ENCODE measurements around the gene NCDN. TPM values are rescaled to one million over a fixed set of nuclear protein-coding genes. Genes with fewer than 3 reads are reported as not detected.

The NCDN gene
- total RNA-seq, 1 donor: 30.0 TPM

- Histone ChIP-seq H4K20me1 (ENCODE audit: insufficient read depth, low read length) (no peaks in the 10 kb centered on the region), H3K4me3 (ENCODE audit: insufficient read depth, low read length) (no peak overlapping the region), H3K9me3 (ENCODE audit: low read depth, low read length) (no peaks in the 10 kb centered on the region), H3K4me2 (ENCODE audit: insufficient read depth, low read length) (no peak overlapping the region), H3K79me2 (ENCODE audit: insufficient read depth, low read length) (no peaks in the 10 kb centered on the region), H3K4me1 (ENCODE audit: insufficient read depth, low read length) (no peaks in the 10 kb centered on the region), H3K27ac (ENCODE audit: low read depth, low read length) (no peak overlapping the region), H3K36me3 (ENCODE audit: insufficient read depth, low read length) (no peaks in the 10 kb centered on the region), H3K27me3 (ENCODE audit: insufficient read depth, low read length) (no peaks in the 10 kb centered on the region), H2AFZ (ENCODE audit: low read length) (no peak overlapping the region)
- TF ChIP-seq, protein P1, sequence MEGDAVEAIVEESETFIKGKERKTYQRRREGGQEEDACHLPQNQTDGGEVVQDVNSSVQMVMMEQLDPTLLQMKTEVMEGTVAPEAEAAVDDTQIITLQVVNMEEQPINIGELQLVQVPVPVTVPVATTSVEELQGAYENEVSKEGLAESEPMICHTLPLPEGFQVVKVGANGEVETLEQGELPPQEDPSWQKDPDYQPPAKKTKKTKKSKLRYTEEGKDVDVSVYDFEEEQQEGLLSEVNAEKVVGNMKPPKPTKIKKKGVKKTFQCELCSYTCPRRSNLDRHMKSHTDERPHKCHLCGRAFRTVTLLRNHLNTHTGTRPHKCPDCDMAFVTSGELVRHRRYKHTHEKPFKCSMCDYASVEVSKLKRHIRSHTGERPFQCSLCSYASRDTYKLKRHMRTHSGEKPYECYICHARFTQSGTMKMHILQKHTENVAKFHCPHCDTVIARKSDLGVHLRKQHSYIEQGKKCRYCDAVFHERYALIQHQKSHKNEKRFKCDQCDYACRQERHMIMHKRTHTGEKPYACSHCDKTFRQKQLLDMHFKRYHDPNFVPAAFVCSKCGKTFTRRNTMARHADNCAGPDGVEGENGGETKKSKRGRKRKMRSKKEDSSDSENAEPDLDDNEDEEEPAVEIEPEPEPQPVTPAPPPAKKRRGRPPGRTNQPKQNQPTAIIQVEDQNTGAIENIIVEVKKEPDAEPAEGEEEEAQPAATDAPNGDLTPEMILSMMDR (IDR thresholded peaks at IDR 0.05; ENCODE audit: extremely low read depth, low read depth, low read length): no peak
- DNase-seq (ENCODE audit: insufficient read length, low spot score, missing footprints): no peak
Measured at GRCh38 chr1:35590476-35591040, 33.0 kb downstream of the NCDN start.

DNA sequence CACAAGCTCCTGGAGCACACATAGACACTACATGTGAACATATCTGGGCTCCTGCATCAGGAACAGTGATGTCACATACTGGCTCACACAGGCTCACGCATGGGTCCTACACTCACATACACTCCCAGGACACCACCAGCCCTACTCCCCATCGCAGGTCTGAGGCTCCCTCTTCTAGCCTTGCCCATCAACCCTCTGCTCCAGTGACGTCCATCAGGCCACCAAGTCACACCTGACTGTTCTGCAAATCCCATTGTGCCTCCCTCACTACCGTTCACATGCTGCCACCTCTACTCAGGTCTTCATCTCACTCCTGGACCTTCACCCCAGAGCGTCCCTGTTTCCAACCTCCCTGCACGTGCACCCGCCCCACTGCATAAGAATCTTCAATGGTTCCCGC lies 33.6 kb downstream of the NCDN start:
- Histone ChIP-seq H3K9me3 (ENCODE audit: low read depth, low read length) (no peaks in the 10 kb centered on the region), H3K4me2 (ENCODE audit: insufficient read depth, low read length) (no peak overlapping the region), H3K79me2 (ENCODE audit: insufficient read depth, low read length) (no peaks in the 10 kb centered on the region), H2AFZ (ENCODE audit: low read length) (no peak overlapping the region), H3K27me3 (ENCODE audit: insufficient read depth, low read length) (no peaks in the 10 kb centered on the region), H3K4me3 (ENCODE audit: insufficient read depth, low read length) (no peak overlapping the region), H4K20me1 (ENCODE audit: insufficient read depth, low read length) (no peaks in the 10 kb centered on the region), H3K27ac (ENCODE audit: low read depth, low read length) (no peak overlapping the region), H3K36me3 (ENCODE audit: insufficient read depth, low read length) (no peaks in the 10 kb centered on the region), H3K4me1 (ENCODE audit: insufficient read depth, low read length) (no peaks in the 10 kb centered on the region)
- TF ChIP-seq, protein P1 (IDR thresholded peaks at IDR 0.05; ENCODE audit: extremely low read depth, low read depth, low read length): no peak
- DNase-seq (ENCODE audit: insufficient read length, low spot score, missing footprints): no peak

DNA sequence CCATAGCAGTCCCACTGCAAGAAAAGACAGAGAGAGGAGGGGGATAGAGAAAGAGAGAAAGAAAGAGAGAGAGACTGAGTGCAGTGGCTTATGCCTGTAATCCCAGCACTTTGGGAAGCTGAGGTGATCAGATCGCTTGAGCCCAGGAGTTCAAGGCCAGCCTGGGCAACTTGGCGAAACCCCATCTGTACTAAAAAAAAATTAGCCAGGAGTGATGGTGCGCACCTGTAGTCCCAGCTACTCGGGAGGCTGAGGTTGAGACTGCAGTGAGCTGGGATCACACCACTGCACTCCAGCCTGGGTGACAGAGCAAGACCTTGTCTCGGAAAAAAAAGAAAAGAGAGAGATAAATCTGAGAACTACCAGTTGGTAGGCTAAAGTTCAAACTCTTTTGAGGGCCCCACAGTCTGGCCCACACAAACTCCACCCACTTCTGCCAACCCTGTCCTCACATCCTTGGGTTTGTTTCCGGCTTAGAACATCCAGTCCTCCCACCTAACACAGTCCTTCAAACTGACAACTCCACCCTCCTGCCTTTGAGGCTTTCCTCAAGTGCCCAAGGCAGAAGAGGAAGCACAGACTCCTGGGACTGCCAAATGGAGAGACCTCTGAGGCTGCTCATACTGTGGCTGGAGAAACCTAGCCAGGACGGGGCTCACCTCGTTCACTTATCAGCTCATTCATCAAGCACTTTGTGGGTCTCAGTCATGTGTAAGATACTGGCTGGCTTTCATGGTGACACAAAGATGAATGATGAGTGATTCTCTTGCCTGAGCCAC lies 35.6 kb downstream of the NCDN start:
- H3K36me3 ChIP-seq (ENCODE audit: insufficient read depth, low read length): peaks cover 6% of the 10 kb centered on the region
- H3K4me1 ChIP-seq (ENCODE audit: insufficient read depth, low read length): no peaks in the 10 kb centered on the region
- no peak for DNase-seq (ENCODE audit: insufficient read length, low spot score, missing footprints)
- H2AFZ ChIP-seq (ENCODE audit: low read length): no peak overlapping the region
- H3K27ac ChIP-seq (ENCODE audit: low read depth, low read length): no peak overlapping the region
- TF ChIP-seq, protein P1 (IDR thresholded peaks at IDR 0.05; ENCODE audit: extremely low read depth, low read depth, low read length): no peak
- H3K27me3 ChIP-seq (ENCODE audit: insufficient read depth, low read length): no peaks in the 10 kb centered on the region
- no peak overlapping the region for H3K4me3 ChIP-seq (ENCODE audit: insufficient read depth, low read length)
- no peaks in the 10 kb centered on the region for H3K9me3 ChIP-seq (ENCODE audit: low read depth, low read length)
- no peaks in the 10 kb centered on the region for H3K79me2 ChIP-seq (ENCODE audit: insufficient read depth, low read length)
- no peaks in the 10 kb centered on the region for H4K20me1 ChIP-seq (ENCODE audit: insufficient read depth, low read length)
- H3K4me2 ChIP-seq (ENCODE audit: insufficient read depth, low read length): no peak overlapping the region

DNA sequence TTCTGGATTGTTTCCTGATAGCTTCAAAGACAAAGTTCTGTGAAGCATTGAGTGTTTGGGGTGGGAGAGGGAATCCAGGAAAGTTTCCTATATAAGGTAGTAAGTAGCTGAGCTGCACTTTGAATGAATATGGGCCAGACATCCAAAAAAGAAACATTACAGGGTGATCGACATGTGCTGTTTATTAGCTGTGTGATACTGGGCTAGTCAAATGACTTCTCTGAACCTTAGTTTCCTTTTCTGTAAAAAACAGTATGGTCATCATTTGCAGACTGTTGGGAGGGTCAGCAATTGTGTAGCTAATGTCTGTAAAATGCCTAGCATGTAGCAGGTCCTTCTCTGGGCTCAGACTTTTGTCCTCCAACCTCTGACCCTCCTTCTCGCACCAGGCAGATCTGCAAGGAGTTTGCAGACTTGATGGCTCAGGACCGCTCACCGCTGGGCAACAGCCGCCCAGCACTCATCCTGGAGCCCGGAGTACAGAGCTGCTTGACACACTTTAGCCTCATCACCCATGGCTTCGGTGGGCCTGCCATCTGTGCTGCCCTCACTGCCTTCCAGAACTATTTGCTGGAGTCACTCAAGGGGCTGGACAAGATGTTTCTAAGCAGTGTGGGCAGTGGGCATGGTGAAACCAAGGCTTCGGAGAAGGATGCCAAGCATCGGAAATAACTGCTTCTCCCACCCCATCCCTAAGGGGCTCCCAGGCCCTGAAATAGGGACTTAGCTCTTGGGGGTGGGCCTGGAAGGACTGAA lies 36.6 kb downstream of the NCDN start:
- Histone ChIP-seq H3K4me1 (ENCODE audit: insufficient read depth, low read length) (no peaks in the 10 kb centered on the region), H3K36me3 (ENCODE audit: insufficient read depth, low read length) (peaks cover 6% of the 10 kb centered on the region), H3K27ac (ENCODE audit: low read depth, low read length) (no peak overlapping the region), H2AFZ (ENCODE audit: low read length) (no peak overlapping the region), H3K4me3 (ENCODE audit: insufficient read depth, low read length) (no peak overlapping the region), H3K9me3 (ENCODE audit: low read depth, low read length) (no peaks in the 10 kb centered on the region), H3K79me2 (ENCODE audit: insufficient read depth, low read length) (no peaks in the 10 kb centered on the region), H4K20me1 (ENCODE audit: insufficient read depth, low read length) (no peaks in the 10 kb centered on the region), H3K27me3 (ENCODE audit: insufficient read depth, low read length) (no peaks in the 10 kb centered on the region), H3K4me2 (ENCODE audit: insufficient read depth, low read length) (no peak overlapping the region)
- TF ChIP-seq, protein P1 (IDR thresholded peaks at IDR 0.05; ENCODE audit: extremely low read depth, low read depth, low read length): no peak
- no peak for DNase-seq (ENCODE audit: insufficient read length, low spot score, missing footprints)

Data from osteoblast (primary cell).